DMS114 treated with DMSO at 0.1 percent for 48 hours (cell line): ENCODE results near the gene SLC6A8.
"Not testable (repeated sequence)": the region's sequence is repeated elsewhere in the genome, so short reads cannot be mapped to it uniquely, and the experiment has no call there.

Experiments used
- DNase-seq: peaks from one replicate; lab custom pipeline; 2025; ENCODE audit not compliant: unreplicated experiment; lab: John Stamatoyannopoulos, UW

SLC6A8 gene

GRCh38 chrX:153692611-153693156 lies 5.0 kb downstream of the SLC6A8 start:
- no peak for DNase-seq

- DNase-seq = no peak
Measured at GRCh38 chrX:153693216-153694086, 5.7 kb downstream of the SLC6A8 start.

- DNase-seq = not testable (repeated sequence)
Measured at GRCh38 chrX:153694256-153694655, 6.5 kb downstream of the SLC6A8 start.

- DNase-seq = no peak
Measured at GRCh38 chrX:153694687-153695270, 7.1 kb downstream of the SLC6A8 start.

- DNase-seq = no peak
Measured at GRCh38 chrX:153696100-153696499, 8.4 kb downstream of the SLC6A8 start.

GRCh38 chrX:153696538-153696937 lies 8.8 kb downstream of the SLC6A8 start:
- not testable (repeated sequence) for DNase-seq

GRCh38 chrX:153696986-153697722 lies 9.4 kb downstream of the SLC6A8 start:
- DNase-seq = not testable (repeated sequence)

GRCh38 chrX:153697924-153698865 lies 10.5 kb downstream of the SLC6A8 start:
- no peak for DNase-seq

GRCh38 chrX:153699210-153699783 lies 11.6 kb downstream of the SLC6A8 start:
- not testable (repeated sequence) for DNase-seq

GRCh38 chrX:153699784-153700371 lies 12.2 kb downstream of the SLC6A8 start:
- not testable (repeated sequence) for DNase-seq

GRCh38 chrX:153700376-153700945 lies 12.7 kb downstream of the SLC6A8 start:
- no peak for DNase-seq

GRCh38 chrX:153700967-153701366 lies 13.2 kb downstream of the SLC6A8 start:
- DNase-seq = no peak

- no peak for DNase-seq
Measured at GRCh38 chrX:153701706-153702105, 14.0 kb downstream of the SLC6A8 start.

- DNase-seq = no peak
Measured at GRCh38 chrX:153702336-153703035, 14.8 kb downstream of the SLC6A8 start.

- DNase-seq = no peak
Measured at GRCh38 chrX:153703036-153703370, 15.3 kb downstream of the SLC6A8 start.

- no peak for DNase-seq
Measured at GRCh38 chrX:153704021-153704526, 16.3 kb downstream of the SLC6A8 start.

- DNase-seq = not testable (repeated sequence)
Measured at GRCh38 chrX:153704631-153705402, 17.1 kb downstream of the SLC6A8 start.
